ENCODE measurements around the gene MKLN1.

DNA sequence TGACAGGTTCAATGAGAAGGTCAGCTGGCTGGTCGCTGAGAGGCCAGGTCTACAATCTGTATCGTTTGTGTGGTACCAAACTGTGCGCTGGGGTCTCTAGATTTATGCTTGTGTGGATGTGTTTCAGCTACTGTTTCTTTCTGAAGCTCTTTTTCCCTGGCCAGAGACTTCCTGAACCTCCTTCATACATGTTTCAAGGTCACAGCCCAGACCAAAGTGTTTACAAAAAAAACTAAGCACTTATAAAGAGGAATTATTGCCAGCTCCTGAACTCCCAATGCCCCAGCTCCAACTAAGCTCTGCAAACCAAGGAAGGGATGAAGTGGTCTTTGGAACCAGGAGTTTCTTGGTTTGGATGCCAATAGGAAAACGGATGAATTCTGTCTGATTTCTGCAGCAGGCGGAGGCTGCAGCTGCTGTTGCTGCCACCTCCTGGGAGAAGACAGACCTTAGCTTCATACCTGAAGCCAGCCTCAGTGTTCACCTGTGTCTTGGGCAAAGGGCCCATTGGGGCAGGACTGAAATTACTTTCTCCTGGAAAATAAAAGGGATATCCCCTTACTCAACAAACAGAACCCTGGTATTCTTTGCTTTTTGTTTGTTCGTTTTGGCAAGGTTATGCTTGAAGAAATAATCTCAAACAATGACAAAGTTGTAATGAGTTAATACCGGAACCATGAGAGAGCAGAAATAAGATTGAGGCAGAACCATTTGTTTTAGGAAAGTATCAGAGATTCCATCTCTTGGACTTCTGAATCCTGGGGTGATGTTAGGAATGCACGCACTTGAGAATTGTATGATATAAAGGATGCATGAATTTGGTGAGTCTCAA is 24.6 kb upstream of the MKLN1 start:
- TF ChIP-seq, protein P1, sequence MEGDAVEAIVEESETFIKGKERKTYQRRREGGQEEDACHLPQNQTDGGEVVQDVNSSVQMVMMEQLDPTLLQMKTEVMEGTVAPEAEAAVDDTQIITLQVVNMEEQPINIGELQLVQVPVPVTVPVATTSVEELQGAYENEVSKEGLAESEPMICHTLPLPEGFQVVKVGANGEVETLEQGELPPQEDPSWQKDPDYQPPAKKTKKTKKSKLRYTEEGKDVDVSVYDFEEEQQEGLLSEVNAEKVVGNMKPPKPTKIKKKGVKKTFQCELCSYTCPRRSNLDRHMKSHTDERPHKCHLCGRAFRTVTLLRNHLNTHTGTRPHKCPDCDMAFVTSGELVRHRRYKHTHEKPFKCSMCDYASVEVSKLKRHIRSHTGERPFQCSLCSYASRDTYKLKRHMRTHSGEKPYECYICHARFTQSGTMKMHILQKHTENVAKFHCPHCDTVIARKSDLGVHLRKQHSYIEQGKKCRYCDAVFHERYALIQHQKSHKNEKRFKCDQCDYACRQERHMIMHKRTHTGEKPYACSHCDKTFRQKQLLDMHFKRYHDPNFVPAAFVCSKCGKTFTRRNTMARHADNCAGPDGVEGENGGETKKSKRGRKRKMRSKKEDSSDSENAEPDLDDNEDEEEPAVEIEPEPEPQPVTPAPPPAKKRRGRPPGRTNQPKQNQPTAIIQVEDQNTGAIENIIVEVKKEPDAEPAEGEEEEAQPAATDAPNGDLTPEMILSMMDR (IDR thresholded peaks at IDR 0.05), result peak in 2 of 3 experiments; percentile 39 to 52
- TF ChIP-seq POLR2A (IDR thresholded peaks at IDR 0.05; ENCODE audit: low read depth), result no peak

Data from esophagus muscularis mucosa (tissue), 3 donors.